Osteoblast (primary cell): ENCODE measurements around the gene TRIM4. TPM values are rescaled to one million over a fixed set of nuclear protein-coding genes. Genes with fewer than 3 reads are reported as not detected.
"Not testable (repeated sequence)": the region's sequence is repeated elsewhere in the genome, so short reads cannot be mapped to it uniquely, and the experiment has no call there.

Experiments
- DNase-seq: peaks from one replicate; pipeline ENCODE4 v3.0.0; 2011; ENCODE audit warnings: low spot score, mixed read lengths; ENCODE audit not compliant: insufficient read length; ENCODE audit errors: missing footprints
- H2AFZ ChIP-seq: 2 replicates; pipeline ENCODE4 v1.6.0; 2011; ENCODE audit warnings: mild to moderate bottlenecking, low read length
- H3K27ac ChIP-seq: 2 replicates; pipeline ENCODE4 v1.5.1; 2011; ENCODE audit warnings: mild to moderate bottlenecking, low read depth, low read length, moderate library complexity
- H3K27me3 ChIP-seq: 2 replicates; pipeline ENCODE4 v1.6.0; 2012; ENCODE audit warnings: mild to moderate bottlenecking, control low read depth, inconsistent platforms, low read length, moderate library complexity; ENCODE audit not compliant: insufficient read depth
- H3K36me3 ChIP-seq: 2 replicates; pipeline ENCODE4 v1.5.1; 2011; ENCODE audit warnings: mild to moderate bottlenecking, low read length, control low read depth, moderate library complexity; ENCODE audit not compliant: insufficient read depth
- H3K4me1 ChIP-seq: 2 replicates; pipeline ENCODE4 v1.5.1; 2011; ENCODE audit warnings: mild to moderate bottlenecking, low read length, control low read depth, moderate library complexity; ENCODE audit not compliant: insufficient read depth
- H3K4me2 ChIP-seq: 2 replicates; pipeline ENCODE4 v1.6.0; 2011; ENCODE audit warnings: mild to moderate bottlenecking, low read length; ENCODE audit not compliant: insufficient read depth
- H3K4me3 ChIP-seq: fragments of 200-600 bp; sonication (generic); 3 replicates; pipeline ENCODE4 v1.5.1; 2012; ENCODE audit warnings: mild to moderate bottlenecking, low read length, inconsistent platforms; ENCODE audit not compliant: insufficient read depth
- H3K79me2 ChIP-seq: 2 replicates; pipeline ENCODE4 v1.6.0; 2012; ENCODE audit warnings: mild to moderate bottlenecking, low read length, control low read depth, inconsistent platforms; ENCODE audit not compliant: insufficient read depth
- H3K9me3 ChIP-seq: 2 replicates; pipeline ENCODE4 v1.5.1; 2011; ENCODE audit warnings: low read depth, low read length, control low read depth
- H4K20me1 ChIP-seq: 2 replicates; pipeline ENCODE4 v1.6.0; 2012; ENCODE audit warnings: mild to moderate bottlenecking, low read length, control low read depth; ENCODE audit not compliant: insufficient read depth
- total RNA-seq: library from RNA; depleted of rRNA; stranded (reverse); fragments of >200 nt; gene quantifications from 2 replicates; pipeline ENCODE4 v1.2.3, GENCODE V29; 2012
- TF ChIP-seq, protein P1 (sequence below): IDR thresholded peaks from 2 replicates; pipeline ENCODE4 v1.5.1; 2011; ENCODE audit warnings: mild to moderate bottlenecking, low read depth, low read length, moderate library complexity; ENCODE audit errors: extremely low read depth

TRIM4 gene
- total RNA-seq, 1 donor = 26.4 TPM

DNA sequence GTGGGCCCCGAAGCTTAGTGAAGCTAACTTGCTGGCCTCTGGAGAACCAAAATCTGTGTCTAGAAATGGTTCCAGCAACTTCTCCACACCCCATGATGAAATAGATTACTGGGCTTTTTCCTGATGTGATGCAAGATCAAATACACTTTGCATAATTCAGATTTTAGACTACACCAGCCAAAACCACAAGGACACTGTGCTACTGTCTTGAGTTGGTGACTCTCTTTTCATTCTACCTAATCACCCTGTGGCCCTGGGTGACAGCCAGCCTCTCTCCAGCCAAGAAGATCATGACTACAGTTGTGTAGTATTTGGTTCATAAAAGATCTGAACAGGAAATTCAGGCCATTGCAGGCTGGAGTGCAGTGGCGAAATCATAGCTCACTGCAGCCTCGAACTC lies 34.3 kb upstream of the TRIM4 start:
- no peaks in the 10 kb centered on the region for H3K79me2 ChIP-seq
- H3K27me3 ChIP-seq = peaks cover 1% of the 10 kb centered on the region
- no peak overlapping the region for H3K27ac ChIP-seq
- H2AFZ ChIP-seq = no peak overlapping the region
- no peaks in the 10 kb centered on the region for H3K4me1 ChIP-seq
- H3K4me2 ChIP-seq = no peak overlapping the region
- no peaks in the 10 kb centered on the region for H3K36me3 ChIP-seq
- H4K20me1 ChIP-seq = no peaks in the 10 kb centered on the region
- no peak overlapping the region for H3K4me3 ChIP-seq
- H3K9me3 ChIP-seq = no peaks in the 10 kb centered on the region
- TF ChIP-seq, protein P1, sequence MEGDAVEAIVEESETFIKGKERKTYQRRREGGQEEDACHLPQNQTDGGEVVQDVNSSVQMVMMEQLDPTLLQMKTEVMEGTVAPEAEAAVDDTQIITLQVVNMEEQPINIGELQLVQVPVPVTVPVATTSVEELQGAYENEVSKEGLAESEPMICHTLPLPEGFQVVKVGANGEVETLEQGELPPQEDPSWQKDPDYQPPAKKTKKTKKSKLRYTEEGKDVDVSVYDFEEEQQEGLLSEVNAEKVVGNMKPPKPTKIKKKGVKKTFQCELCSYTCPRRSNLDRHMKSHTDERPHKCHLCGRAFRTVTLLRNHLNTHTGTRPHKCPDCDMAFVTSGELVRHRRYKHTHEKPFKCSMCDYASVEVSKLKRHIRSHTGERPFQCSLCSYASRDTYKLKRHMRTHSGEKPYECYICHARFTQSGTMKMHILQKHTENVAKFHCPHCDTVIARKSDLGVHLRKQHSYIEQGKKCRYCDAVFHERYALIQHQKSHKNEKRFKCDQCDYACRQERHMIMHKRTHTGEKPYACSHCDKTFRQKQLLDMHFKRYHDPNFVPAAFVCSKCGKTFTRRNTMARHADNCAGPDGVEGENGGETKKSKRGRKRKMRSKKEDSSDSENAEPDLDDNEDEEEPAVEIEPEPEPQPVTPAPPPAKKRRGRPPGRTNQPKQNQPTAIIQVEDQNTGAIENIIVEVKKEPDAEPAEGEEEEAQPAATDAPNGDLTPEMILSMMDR = no peak
- DNase-seq = no peak

DNA sequence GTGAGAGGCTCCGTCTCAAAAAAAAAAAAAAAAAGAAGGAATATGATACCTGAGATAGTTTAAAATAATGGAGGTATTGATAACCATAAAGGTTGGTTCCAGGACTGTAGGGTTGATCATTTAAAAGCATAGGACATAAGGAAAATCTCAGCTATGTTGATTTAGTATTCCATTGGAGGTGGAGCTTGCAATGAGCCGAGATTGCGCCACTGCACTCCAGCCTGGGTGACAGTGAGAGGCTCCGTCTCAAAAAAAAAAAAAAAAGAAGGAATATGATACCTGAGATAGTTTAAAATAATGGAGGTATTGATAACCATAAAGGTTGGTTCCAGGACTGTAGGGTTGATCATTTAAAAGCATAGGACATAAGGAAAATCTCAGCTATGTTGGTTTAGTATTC lies 33.3 kb upstream of the TRIM4 start:
- H3K27ac ChIP-seq, H3K4me2 ChIP-seq, H3K9me3 ChIP-seq, H3K36me3 ChIP-seq, H3K4me3 ChIP-seq, H3K27me3 ChIP-seq, H3K79me2 ChIP-seq, H2AFZ ChIP-seq, H4K20me1 ChIP-seq, DNase-seq, H3K4me1 ChIP-seq: not testable (repeated sequence)

DNA sequence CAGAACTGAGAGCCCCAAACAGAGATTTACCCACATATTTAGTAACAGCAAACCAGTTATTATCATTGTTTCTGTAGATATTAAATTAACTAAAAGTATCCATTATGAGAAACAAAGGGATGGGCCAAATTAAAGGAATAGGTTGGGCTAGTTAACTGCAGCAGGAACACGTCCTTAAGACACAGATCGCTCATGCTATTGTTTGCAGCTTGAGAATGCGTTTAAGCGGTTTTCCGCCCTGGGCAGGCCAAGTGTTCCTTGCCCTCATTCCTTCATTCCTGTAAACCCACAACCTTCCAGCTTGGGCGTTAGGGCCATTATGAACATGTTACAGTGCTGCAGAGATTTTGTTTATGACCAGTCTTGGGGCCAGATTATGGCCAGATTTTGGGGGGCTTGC lies 31.5 kb upstream of the TRIM4 start:
- H3K36me3 ChIP-seq, H3K9me3 ChIP-seq, H3K27me3 ChIP-seq, H3K27ac ChIP-seq, H3K4me3 ChIP-seq, H3K4me1 ChIP-seq, H3K4me2 ChIP-seq, H2AFZ ChIP-seq, H3K79me2 ChIP-seq, H4K20me1 ChIP-seq, DNase-seq: not testable (repeated sequence)

DNA sequence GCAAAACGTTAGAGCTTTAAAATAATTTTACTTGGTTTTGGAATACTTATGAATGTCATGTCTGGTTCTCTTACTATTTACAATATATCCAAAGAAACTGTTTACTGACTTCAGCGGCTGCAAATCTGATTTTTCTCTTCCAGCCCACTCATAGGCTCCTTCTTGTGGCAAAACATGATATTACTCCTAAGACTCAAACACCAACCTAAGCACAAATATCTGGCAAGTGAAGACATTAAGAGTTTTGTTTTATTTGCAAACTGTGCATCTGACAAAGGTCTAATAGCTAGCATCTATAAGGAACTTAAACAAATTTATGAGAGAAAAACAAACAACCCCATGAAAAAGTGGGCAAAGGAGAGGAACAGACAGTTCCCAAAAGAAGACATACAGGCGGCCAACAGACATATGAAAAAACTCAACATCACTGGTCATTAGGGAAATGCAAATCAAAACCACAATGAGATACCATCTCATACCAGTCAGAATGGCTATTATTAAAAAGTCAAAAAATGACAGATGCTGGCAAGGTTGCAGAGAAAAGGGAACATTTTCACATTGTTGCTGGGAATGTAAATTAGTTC lies 30.4 kb upstream of the TRIM4 start:
- Histone ChIP-seq H3K36me3 (no peaks in the 10 kb centered on the region), H3K4me1 (no peaks in the 10 kb centered on the region), H3K27me3 (no peaks in the 10 kb centered on the region), H3K4me2 (no peak overlapping the region), H4K20me1 (no peaks in the 10 kb centered on the region), H3K27ac (no peak overlapping the region), H3K4me3 (no peak overlapping the region), H2AFZ (no peak overlapping the region), H3K9me3 (no peaks in the 10 kb centered on the region), H3K79me2 (no peaks in the 10 kb centered on the region)
- TF ChIP-seq, protein P1 = peak; percentile 47
- no peak for DNase-seq

DNA sequence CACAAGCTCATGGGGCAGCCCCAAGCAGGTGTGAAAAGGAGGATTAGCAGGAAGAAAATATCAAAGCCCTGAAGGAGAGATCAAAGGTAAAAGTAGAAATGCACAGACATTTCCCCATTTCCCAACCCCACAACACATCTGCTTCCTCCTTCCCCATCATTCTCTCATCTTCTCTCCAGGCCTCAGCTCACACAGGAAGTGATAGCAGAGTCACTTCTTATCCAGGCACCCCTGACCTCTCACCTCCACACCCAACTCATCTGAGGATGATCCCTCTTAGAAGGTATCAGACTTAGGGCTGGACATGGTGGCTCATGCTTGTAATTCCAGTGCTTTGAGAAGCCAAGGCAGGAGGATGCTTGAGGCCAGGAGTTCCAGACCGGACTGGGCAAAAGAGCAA lies 28.3 kb upstream of the TRIM4 start:
- H3K4me2 ChIP-seq = no peak overlapping the region
- no peak overlapping the region for H3K27ac ChIP-seq
- TF ChIP-seq, protein P1 = no peak
- H2AFZ ChIP-seq = no peak overlapping the region
- no peaks in the 10 kb centered on the region for H3K79me2 ChIP-seq
- no peaks in the 10 kb centered on the region for H3K36me3 ChIP-seq
- no peaks in the 10 kb centered on the region for H3K9me3 ChIP-seq
- H4K20me1 ChIP-seq = no peaks in the 10 kb centered on the region
- no peak overlapping the region for H3K4me3 ChIP-seq
- DNase-seq = no peak
- no peaks in the 10 kb centered on the region for H3K4me1 ChIP-seq
- H3K27me3 ChIP-seq = peaks cover 14% of the 10 kb centered on the region
